NCI-H2107 (cell line): ENCODE measurements around the gene TMEFF2.
A peak's percentile ranks its signal among the peaks of the same experiment; 100 is the strongest.

Experiments used
- DNase-seq: peaks from one replicate; lab custom pipeline; 2025; lab: John Stamatoyannopoulos, UW

The TMEFF2 gene

DNA sequence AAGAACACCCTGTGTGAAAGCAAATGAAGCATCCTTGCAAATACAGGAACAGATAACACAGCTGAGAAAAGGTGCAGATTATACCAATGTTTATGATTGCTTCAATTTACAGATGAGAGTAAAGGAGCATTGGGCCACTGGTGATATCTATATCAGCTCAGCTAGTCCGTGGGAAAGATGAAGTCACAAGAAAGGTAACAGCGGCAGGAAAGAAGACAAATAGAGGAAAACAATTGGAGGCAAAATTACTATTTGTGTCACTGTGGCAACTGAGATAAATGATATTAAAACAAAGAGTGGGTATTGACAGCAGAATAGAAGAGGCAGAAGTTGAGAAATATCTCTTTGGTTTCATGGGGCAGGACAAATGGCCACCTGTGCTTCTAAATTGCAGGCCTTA is 226.6 kb downstream of the TMEFF2 start:
- DNase-seq = no peak

DNA sequence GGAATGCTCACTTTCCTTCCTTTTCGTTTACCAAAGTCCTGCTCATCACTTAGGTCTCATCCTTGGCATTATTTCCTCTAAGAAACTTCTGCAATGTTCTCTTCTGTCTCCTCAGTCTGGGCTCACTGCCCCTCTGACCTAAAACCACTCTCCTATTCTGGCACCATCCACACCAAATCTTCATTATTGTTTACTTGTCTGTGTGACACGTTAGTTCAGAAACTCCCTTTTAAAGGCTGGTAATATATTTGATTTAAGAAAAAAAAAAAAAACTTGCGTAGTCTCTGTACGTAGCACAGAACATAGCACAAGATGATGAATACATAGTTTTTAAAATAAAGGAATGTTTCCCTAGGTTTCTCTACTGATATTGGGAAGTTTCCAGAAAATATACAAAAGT is 229.0 kb downstream of the TMEFF2 start:
- no peak for DNase-seq

DNA sequence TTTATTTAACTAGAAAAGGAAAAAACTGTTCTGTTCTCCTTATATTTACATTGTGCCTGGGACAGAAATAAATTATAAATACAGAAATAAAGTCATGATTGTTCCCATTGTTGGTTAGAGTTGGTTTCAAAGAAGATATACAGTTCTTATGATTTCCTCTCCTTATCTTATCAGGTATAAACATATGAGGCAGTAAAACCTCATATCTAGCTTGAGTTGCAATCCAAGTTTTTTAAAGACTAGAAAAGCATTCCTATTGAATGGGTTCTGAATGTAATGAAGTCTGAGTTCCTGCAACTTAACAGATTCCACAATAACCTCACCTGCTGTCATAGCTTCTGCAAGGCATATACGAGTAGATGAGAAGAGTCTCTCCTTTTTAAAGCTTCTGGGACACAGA is 233.2 kb downstream of the TMEFF2 start:
- no peak for DNase-seq

DNA sequence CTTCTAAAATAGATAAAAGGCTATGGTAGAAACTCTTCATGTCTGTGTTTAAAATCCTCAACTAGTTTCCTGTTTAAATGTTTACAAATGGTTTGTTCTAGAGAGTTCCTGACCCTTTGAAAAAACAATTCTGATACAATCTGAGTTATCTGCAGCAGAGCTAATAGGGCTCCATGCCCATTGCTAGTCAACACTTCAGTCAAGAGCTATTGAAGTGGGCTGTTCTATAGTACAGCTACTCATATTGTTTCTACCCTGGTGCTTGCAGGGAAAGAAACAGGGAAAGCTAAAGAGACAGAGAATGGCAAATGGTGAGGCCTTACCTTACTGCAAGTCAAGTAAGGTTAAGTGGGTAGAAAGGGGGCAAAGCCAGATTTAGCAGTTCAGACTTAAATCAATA is 235.5 kb downstream of the TMEFF2 start:
- DNase-seq = peak; percentile 38

DNA sequence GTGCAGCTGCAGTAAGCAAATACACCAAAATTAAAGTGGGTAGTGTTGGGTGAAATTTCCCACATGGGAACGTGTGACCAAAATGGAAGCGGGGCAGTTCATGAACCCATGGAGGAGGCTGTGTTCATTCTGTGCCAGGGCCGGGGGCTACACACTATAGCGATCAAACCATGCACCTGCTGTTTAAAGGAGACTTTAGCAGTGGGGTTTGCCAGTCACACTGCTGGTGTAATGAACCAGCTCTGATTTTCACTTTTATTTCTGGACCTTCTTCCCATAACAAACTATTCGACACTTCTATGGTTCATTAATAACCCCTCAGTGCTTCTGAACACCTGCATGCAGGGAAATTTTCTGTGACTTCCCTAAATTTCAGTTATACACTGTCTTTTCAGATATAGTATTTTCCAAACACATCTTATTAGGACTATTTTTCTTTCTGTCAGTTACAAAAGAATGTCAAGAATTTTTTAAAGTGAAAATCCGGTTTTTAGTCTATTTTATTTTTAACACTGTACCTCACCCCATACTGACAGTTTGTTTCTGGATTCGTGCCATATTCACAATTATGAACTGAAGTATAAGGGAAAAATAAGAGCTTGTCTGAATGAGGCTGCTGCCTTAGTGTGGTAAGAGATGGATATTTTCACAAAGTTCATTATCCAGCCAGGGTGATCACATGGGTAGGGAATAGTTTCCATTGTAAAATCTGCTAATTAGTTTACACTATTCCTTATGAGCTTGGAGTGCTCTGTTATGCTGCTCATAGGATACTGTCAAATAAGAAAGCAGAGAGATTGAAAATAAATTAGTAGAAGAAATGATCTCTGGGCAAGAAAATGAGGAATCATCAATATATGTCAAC is 236.5 kb downstream of the TMEFF2 start:
- no peak for DNase-seq

DNA sequence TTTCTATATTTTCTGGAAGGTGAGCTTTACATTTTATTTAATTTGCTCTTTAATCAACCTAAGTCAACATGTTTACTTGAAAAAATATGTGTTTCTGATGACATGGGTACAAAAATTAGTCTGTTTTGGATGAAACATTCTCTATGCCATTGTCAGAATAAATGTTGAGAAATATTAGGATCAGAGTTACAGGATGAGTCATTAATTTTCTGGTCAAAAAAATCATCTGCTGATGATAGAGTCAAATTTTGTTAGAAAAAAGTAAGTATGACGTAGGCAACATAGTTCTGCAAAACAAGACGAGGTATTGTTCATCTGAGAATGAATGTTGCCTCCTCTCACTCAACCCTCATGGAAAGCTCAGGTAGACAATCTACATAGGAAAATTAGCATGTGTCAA is 240.3 kb downstream of the TMEFF2 start:
- no peak for DNase-seq

DNA sequence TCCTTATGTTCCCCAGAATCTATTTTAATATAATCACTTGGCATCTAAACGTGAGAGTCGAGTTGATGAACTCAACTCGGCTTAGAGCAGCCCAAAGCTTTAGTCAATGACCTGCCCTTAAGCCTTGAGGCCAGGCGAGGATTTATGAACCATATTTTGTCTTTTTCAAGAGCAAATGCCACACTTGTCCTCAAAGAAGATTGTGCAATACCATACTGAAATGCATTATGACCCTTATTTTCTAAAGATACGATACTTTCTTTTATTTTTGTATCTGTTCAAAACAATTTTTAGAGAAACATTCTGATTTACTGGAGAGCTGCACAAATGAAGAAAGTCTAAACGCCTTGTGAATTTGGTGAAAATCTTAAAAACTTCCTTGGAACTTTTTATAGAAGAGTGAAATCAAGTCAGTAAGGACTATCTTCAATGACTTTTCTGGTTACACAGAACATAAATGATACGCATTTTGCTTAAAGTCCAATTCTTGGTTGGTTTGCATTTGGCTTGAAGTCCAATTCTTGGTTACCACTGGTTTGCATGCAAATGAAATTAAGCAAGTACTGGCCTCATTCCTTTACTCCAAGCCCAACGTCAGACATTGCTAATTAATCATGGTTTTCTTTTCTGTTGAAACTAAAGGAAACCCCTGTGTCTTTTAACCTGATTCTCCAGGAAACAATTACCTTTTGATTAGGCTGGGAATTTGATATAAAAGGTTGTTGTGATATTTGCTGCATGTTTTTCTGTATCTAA is 242.0 kb downstream of the TMEFF2 start:
- no peak for DNase-seq

DNA sequence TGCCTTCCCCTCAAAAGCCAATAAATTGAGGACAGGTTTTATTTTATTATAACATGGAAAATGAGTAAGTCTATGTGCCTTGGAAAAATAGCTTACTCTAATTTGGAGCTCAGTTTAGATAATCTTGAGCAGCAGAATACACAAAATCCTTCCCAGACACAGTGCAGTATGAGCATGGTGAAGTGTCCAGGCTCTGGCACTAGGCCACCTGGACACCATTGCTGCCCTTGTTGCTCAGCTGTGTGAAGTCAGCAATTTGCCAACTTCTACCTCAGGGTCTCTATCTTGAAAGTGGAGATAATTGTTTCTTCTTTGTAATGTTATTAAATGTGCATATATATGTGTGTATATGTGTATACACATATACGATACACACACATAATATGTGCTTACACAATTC is 242.9 kb downstream of the TMEFF2 start:
- no peak for DNase-seq

DNA sequence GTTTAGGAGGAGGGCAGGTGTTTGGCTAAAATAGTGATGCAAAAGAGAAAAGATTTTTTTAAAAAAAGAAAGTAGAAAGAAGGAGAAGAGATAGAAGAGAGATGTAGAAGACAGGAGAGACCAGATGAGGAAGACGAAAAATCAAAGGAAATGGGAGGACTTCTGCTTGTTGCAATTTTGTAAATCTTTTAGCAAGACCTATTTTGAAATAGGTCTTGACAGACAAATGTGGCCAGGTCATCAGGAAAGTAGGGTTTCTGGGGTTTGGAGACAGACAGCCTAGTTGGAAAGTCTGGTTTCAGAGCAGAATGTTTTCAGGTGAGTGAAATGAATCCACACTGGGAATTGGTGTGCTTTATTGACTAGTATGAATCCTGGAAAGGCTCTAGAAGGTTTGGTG is 243.4 kb downstream of the TMEFF2 start:
- DNase-seq = no peak

DNA sequence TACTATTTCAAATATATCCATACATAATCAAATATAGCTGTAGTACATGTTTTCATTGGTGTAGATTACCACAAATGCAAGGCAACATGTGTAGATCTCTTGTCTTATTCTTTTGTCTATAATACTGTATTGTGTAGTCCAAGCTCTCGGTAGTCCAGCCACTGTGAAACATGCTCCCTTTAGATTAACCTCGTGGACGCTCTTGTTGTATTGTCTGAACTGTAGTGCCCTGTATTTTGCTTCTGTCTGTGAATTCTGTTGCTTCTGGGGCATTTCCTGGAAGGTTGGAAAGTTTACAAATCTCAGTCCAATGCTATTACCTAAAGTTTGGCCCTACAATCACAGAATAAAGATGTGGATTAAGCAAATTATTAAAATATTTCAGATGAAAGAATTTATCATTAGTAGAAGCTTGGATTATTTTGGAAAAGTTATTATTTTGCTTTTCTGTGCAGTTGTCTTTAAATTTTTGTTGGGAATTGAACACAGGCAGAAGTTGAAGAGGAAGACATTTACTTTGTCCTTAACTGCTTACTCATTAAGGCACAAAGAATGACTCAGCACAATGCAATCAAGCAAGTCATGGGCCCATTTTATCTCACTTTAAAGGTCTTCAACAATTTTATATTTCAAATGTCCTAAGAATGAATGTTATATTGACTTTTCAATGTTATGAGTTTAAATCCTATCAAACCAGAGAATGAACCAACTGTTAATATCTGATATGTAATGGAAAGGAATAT is 244.4 kb downstream of the TMEFF2 start:
- DNase-seq = no peak

DNA sequence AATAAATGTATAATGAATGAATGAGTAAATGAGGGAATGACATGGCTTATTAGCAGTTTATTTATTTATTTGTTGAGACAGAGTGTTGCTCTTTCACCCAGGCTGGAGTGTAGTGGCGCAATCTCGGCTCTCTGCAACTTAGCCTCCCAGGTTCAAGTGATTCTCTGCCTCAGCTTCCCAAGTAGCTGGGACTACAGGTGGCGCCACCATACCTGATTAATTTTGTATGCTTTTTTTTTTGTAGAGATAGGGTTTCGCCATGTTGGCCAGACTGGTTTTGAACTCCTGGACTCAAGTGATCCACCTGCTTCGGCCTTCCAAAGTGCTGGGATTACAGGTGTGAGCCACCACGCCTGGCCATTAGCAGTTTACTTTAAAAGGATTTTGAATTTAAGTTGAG is 247.5 kb downstream of the TMEFF2 start:
- no peak for DNase-seq

DNA sequence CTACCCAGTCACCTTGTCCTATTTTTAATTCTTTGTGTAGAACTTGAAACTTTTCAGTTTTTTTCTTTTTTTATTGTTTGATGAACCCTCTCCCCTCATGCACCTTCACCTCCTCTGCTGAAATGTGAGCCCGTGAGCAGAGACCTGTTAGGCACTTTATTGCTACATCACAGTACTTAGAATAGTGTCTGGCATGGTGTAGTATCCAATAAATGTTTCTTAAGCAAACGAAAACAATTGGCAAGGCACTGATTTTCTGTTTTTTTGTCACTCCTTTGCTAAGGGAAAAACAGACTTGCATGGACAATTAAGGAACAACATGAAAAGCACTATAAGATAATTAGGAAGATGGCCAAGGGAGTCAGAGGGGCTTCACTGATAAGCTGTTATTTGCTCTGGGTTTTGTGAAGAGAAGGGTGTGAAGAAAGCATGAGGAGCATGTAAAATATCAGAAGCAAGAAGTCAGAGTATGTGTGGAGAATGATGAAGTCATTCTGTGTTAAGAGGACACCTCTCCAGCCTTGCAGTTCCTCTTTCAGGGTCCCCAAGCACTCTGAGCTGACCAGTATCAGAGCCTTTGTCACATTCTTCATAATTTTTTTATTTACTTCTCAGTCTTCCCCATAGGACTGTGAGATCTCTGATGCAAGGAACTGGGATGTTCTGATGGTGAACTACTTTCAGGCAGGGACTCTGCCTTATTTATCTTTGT is 248.1 kb downstream of the TMEFF2 start:
- DNase-seq = no peak

DNA sequence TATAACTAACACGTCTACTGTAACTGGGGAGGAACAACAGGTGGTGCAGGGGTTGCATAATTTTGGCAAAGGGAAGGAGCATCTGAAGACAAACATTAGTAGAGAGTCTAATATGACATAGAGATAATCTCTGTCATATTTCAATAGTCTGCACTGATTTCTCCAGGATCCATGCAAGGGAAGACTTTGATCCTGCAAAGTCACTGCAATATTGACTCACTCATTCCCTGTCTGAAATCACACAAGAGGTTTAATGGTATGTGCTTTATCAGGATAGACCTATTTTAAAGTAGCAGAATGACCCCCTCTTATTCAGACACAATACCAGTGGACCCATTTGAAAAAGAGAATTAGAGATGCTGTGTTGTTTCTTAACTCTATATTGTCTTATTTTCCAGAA is 249.1 kb downstream of the TMEFF2 start:
- DNase-seq = no peak

DNA sequence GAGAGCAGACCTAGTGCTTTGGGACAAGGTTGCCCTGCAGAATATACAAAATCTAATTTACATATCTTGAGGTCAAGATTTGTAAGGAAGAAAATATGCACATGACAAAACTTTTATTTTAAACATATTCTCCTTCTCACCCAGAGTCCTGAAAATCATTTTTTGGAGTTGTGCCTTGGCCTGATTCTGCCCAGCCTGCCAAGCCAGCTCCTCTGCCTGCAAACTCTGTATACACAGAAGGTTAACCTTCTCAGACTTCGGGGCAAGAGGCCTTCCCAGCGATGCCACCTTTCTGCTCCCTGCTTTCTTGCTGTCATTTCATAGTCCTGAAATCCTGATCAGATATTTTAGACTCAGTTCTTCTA is 252.0 kb downstream of the TMEFF2 start:
- DNase-seq = no peak

DNA sequence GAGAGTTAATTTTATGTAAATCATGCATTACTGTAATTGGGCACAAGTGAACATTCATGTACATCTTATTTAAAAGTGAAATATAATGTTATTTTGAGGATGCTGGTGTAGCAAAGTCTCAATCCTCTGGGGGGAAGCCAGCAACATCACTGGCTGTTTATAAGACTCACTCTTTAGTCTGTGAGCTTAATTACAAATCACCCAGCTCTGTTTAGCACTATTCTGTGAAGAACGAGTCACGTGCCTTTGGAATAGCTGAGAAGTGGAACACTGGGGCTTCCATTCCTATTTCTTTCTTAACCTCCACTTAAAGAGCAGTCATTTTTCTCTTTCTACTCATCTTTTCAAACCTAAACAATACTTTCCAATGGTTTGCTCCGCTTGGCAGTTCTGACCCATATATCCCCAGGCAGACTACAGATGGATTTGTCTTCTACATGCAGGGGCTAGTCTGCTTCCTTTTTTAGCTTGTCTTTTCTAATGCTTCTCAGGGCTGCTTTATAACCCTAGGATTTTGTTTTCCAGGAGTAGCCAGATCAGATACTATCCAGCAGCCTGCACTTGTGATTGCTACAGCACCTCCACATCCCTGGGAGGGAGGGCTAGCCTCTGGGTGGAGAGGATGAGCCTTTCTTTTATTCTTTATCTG is 252.5 kb downstream of the TMEFF2 start:
- no peak for DNase-seq

DNA sequence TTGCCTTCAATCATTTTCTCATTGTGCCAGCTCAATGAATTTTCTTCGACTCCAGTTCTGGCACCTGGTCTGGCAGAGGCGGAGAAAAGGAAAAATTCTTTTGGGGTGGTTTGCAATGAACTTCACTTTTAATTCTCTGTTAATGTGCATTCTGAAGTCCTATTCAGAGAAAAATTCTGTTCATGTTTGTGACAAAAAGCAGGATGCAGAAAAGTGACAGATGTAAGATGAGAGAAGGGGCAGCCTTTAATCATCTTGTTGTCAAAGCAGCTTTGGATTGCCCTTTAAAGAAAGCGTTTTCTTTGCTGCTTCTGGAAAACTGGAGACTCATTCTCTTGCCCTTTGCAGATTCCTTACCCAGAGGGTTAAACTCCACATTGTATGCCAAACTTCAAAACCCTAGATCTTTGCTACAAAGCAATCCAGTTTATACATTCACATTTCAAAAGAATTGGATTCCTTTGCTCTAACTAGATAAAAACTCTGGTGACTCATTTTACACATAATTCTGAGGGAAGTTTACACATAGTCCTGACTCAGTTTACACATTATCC is 253.3 kb downstream of the TMEFF2 start:
- DNase-seq = no peak

DNA sequence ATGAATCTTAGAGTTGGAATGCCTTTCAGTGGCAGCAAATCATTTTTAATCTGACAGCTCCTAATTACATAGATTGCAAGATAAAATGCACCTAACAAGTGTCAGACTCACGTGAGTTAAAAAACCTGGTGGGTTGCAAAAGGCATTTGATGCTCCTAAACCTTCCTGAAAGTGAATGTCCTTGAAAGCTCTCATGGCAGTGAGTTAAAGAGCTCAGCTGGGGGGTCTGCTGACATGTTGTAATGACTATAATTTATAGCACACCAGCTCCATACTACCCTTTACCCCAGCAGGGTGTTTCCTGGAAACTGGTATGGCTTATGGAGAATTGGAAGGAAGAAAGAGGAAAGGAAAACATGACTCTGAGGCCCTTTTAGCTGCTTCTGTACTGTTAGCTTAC is 256.0 kb downstream of the TMEFF2 start:
- DNase-seq = no peak

DNA sequence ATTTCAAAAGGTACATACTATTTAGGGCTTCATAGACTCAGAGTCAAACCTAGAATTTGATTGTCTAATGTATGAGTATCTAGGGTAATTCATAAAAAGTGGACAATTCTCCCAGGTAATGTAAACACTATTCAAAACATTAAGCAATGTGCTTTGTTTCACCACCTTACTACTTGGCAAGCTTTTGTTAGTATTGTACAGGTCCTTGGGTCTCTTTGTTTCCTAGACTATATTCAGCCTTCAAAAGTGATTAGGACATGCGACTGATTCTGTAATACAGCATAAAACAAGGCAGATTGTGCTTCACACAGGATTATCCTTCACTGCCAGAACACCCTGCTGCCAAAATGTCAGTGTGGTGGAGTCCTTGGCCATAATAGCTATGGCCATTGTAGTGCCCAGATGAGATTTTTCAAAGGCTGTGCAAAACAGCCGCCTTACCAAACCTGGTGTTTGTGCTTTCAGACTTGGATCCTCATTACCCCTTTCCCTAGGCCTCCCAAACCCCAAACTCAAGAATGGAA is 257.8 kb downstream of the TMEFF2 start:
- no peak for DNase-seq

DNA sequence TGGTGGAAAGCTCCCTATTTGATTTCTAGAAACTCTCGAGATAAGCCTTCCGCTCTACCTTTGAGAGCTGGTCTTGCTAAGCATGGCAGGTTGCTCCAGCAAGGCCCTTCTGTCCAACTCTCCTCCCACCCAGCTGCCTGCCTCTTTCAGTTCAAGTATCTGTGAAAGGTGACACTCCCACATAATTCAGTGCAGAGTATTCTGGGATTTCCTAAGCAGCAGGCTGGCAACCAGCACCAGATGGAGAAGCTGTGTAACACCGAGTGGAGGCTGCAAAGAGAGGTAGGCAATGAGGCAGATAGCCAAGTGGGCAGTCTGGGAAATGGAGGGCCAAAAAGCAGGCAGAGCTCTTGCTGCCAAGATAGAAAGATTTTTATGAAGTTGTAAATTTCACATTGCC is 259.5 kb downstream of the TMEFF2 start:
- peak; percentile 75 for DNase-seq

DNA sequence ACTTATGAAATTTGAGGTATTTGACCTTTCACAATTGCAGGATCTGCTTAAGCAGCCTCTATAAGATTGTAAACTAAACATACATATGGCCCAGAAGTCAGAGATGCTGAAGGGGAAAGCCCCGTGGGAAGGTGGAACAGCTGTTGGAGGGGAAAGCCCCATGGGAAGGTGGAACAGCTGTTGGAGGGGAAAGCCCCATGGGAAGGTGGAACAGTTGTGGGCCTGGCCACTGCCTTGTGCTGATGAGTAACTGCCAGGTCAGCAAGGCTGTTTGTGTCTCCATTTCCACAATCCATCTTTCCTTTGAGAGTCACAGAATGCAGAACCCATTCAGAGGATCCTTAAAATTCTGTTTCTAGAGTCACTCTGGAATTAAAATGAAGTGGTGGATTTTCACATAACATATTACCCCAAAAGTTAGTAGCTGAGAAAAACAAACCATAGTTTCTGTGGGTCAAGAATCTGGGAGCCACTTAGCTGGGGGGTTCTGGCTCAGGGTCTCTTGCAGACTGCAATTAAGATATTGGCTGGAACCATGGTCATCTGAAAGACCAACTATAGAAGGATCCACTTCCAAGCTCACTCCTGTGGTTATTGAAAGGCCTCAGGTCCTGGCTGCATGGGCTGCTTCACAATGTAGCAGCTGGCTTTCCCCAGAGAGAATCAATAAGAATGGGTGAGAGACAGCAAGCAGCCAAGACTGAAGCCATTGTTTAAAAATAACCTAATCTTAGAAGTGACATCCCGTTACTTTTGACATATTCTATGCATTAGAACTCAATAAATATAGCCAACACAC is 261.2 kb downstream of the TMEFF2 start:
- no peak for DNase-seq
